ENCODE results near the gene BUB3. TPM values are rescaled to one million over a fixed set of nuclear protein-coding genes. Genes with fewer than 3 reads are reported as not detected.

Gene BUB3
- total and polyA plus RNA-seq, 2 of the 13 experiments (the other 11 are each of a cell fraction or from before 2014, with no cell fraction given): 174 to 188 TPM

DNA sequence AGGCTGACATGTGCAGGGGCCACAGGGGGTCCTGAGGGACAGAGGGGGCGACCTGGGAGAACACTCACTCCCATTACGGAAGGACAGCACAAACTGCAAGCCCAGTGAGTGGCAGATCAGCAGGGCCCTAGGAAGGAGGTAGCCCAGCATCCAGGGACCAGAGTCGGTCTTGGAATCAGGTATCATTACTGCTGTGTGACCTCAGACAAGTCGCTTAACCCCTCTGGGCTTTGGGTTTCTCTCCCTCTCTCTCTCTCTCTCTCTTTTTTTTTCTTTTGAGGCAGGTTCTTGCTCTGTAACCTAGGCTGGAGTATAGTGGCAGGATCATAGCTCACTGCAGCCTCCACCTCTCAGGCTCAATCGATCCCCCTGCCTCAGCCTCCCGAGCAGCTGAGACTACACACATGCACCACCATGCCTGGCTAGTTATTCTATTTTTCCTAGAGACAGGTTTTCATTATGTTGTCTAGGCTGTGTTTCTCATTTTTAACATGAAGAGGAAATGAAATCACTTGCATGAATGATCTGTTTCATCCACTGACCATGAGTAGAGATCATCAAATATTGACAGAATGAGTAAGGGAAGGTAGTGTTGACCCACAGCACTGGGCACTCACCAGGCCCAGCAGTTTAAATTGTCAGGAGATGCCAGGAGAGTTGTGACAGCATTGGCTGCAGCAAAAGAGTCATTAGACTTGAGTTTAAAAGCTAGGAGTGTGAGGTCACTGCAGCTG lies 49.4 kb downstream of the BUB3 start (continued):
- TF ChIP-seq ADNP (CRISPR knock-in tag; IDR thresholded peaks at IDR 0.05): no peak
- TF ChIP-seq ZNF549 (CRISPR knock-in tag; IDR thresholded peaks at IDR 0.05): no peak
- no peak for TF ChIP-seq ZNF782 (CRISPR knock-in tag; IDR thresholded peaks at IDR 0.05; ENCODE audit: borderline replicate concordance)
- TF ChIP-seq ZNF121 (CRISPR knock-in tag; IDR thresholded peaks at IDR 0.05): no peak
- TF ChIP-seq JUNB (CRISPR knock-in tag; IDR thresholded peaks at IDR 0.05; ENCODE audit: borderline replicate concordance): peak; percentile 82; the same call in 1 of the 2 replicates
- TF ChIP-seq ZNF484 (CRISPR knock-in tag; IDR thresholded peaks at IDR 0.05; ENCODE audit: borderline replicate concordance, low read depth): no peak
- TF ChIP-seq, protein P1, sequence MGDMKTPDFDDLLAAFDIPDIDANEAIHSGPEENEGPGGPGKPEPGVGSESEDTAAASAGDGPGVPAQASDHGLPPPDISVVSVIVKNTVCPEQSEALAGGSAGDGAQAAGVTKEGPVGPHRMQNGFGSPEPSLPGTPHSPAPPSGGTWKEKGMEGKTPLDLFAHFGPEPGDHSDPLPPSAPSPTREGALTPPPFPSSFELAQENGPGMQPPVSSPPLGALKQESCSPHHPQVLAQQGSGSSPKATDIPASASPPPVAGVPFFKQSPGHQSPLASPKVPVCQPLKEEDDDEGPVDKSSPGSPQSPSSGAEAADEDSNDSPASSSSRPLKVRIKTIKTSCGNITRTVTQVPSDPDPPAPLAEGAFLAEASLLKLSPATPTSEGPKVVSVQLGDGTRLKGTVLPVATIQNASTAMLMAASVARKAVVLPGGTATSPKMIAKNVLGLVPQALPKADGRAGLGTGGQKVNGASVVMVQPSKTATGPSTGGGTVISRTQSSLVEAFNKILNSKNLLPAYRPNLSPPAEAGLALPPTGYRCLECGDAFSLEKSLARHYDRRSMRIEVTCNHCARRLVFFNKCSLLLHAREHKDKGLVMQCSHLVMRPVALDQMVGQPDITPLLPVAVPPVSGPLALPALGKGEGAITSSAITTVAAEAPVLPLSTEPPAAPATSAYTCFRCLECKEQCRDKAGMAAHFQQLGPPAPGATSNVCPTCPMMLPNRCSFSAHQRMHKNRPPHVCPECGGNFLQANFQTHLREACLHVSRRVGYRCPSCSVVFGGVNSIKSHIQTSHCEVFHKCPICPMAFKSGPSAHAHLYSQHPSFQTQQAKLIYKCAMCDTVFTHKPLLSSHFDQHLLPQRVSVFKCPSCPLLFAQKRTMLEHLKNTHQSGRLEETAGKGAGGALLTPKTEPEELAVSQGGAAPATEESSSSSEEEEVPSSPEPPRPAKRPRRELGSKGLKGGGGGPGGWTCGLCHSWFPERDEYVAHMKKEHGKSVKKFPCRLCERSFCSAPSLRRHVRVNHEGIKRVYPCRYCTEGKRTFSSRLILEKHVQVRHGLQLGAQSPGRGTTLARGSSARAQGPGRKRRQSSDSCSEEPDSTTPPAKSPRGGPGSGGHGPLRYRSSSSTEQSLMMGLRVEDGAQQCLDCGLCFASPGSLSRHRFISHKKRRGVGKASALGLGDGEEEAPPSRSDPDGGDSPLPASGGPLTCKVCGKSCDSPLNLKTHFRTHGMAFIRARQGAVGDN (CRISPR knock-in tag; IDR thresholded peaks at IDR 0.05): 0 out of 2 replicates have a peak, but pooled peaks have one; percentile 5
- TF ChIP-seq KDM4B (CRISPR knock-in tag; IDR thresholded peaks at IDR 0.05): no peak
- TF ChIP-seq ZNF777 (CRISPR knock-in tag; IDR thresholded peaks at IDR 0.05): no peak
- no peak for TF ChIP-seq ZNF850 (CRISPR knock-in tag; conservative IDR thresholded peaks at IDR 0.05)
- TF ChIP-seq, protein P2, sequence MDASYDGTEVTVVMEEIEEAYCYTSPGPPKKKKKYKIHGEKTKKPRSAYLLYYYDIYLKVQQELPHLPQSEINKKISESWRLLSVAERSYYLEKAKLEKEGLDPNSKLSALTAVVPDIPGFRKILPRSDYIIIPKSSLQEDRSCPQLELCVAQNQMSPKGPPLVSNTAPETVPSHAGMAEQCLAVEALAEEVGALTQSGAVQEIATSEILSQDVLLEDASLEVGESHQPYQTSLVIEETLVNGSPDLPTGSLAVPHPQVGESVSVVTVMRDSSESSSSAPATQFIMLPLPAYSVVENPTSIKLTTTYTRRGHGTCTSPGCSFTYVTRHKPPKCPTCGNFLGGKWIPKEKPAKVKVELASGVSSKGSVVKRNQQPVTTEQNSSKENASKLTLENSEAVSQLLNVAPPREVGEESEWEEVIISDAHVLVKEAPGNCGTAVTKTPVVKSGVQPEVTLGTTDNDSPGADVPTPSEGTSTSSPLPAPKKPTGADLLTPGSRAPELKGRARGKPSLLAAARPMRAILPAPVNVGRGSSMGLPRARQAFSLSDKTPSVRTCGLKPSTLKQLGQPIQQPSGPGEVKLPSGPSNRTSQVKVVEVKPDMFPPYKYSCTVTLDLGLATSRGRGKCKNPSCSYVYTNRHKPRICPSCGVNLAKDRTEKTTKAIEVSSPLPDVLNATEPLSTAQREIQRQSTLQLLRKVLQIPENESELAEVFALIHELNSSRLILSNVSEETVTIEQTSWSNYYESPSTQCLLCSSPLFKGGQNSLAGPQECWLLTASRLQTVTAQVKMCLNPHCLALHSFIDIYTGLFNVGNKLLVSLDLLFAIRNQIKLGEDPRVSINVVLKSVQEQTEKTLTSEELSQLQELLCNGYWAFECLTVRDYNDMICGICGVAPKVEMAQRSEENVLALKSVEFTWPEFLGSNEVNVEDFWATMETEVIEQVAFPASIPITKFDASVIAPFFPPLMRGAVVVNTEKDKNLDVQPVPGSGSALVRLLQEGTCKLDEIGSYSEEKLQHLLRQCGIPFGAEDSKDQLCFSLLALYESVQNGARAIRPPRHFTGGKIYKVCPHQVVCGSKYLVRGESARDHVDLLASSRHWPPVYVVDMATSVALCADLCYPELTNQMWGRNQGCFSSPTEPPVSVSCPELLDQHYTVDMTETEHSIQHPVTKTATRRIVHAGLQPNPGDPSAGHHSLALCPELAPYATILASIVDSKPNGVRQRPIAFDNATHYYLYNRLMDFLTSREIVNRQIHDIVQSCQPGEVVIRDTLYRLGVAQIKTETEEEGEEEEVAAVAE (CRISPR knock-in tag; IDR thresholded peaks at IDR 0.05; ENCODE audit: borderline replicate concordance): no peak
- no peak for TF ChIP-seq ATRX (CRISPR knock-in tag; IDR thresholded peaks at IDR 0.05; ENCODE audit: borderline replicate concordance)
- no peak for TF ChIP-seq TBX3 (IDR thresholded peaks at IDR 0.05; ENCODE audit: borderline replicate concordance)
- 0 out of 2 replicates have a peak, but pooled peaks have one; percentile 24 for TF ChIP-seq ISL2 (CRISPR knock-in tag; IDR thresholded peaks at IDR 0.05)
- TF ChIP-seq ZNF263 (CRISPR knock-in tag; IDR thresholded peaks at IDR 0.05): no peak
- no peak for TF ChIP-seq ZNF713 (CRISPR knock-in tag; IDR thresholded peaks at IDR 0.05)
- no peak for TF ChIP-seq GTF3A (CRISPR knock-in tag; conservative IDR thresholded peaks at IDR 0.05)
- TF ChIP-seq ZNF546 (CRISPR knock-in tag; conservative IDR thresholded peaks at IDR 0.05): no peak
- no peak for TF ChIP-seq ZNF788 (CRISPR knock-in tag; IDR thresholded peaks at IDR 0.05; ENCODE audit: borderline replicate concordance)
- no peak for TF ChIP-seq LCORL (IDR thresholded peaks at IDR 0.05)
- 0 out of 2 replicates have a peak, but pooled peaks have one; percentile 21 for TF ChIP-seq LCORL (CRISPR knock-in tag; IDR thresholded peaks at IDR 0.05)
- TF ChIP-seq ZNF44 (CRISPR knock-in tag; IDR thresholded peaks at IDR 0.05): no peak
- TF ChIP-seq NPAS2 (CRISPR knock-in tag; IDR thresholded peaks at IDR 0.05; ENCODE audit: borderline replicate concordance): no peak

Measured in HepG2 (cell line).